ENCODE results near the gene ELP5.
"Not testable (repeated sequence)": the region's sequence is repeated elsewhere in the genome, so short reads cannot be mapped to it uniquely, and the experiment has no call there.

ELP5 gene

DNA sequence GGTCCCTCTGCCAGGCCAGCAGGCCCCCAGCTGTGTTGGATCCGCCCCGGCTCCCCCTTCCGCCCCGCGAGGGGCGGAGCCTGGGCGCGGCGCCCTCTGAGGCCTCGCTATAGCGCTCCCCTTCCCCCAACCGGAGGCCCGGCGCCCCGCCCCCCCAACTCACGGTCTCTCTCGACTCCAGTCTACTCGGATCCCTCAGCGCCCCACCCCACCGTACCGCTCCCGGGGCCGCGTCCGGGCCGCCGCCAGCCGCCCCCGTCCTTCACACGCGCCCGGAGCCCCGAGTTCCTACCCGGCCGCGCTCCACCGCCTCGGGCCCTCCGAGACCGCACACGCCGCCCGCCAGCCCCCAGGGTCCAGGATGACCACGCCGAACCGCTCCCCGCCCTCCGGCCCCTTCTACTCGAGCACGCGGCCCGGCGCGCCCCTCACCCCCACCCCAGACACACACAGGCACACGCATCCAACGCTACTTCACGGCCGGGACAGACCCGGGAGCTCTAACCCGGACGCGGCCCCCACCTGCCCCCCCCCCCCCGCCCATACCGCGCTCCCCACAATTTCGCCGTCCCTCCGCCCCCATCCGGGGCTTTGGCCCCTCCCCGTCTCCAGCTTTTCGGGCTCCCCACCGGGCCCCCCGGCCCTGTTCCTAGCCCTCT is 14.1 kb upstream of the ELP5 start:
- DNase-seq, result no peak

DNA sequence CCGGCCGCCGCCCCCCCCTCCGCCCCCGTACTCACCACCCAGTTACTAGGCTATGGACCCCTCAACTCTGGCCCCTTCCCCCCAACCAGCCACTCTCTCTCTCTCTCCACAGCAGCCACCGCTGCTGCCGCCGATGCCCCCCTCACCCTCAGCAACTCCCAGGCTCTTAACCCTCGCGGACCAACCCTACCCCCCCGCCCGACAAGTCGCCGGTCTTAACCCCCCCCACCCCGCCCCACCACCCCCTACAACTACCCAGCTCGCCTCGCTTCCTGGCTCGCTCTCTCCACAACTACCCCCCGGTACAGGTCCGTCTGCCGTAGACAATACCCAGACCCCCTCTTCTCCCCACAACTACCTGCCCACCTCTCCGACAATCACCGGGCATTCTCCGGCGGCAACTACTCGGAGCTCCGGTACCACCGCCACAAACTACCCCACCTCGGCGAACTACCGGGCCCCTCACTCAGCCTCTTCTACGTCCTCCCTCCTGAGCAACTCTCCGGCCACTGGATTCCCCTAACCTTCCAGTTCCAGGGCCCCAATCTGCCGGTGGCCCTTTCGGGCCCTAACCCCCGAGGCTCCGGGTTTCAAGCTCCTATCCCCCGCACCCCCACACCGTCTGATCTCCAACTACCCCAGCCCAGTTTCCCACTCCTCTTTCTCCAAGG is 13.5 kb upstream of the ELP5 start:
- DNase-seq, result no peak

DNA sequence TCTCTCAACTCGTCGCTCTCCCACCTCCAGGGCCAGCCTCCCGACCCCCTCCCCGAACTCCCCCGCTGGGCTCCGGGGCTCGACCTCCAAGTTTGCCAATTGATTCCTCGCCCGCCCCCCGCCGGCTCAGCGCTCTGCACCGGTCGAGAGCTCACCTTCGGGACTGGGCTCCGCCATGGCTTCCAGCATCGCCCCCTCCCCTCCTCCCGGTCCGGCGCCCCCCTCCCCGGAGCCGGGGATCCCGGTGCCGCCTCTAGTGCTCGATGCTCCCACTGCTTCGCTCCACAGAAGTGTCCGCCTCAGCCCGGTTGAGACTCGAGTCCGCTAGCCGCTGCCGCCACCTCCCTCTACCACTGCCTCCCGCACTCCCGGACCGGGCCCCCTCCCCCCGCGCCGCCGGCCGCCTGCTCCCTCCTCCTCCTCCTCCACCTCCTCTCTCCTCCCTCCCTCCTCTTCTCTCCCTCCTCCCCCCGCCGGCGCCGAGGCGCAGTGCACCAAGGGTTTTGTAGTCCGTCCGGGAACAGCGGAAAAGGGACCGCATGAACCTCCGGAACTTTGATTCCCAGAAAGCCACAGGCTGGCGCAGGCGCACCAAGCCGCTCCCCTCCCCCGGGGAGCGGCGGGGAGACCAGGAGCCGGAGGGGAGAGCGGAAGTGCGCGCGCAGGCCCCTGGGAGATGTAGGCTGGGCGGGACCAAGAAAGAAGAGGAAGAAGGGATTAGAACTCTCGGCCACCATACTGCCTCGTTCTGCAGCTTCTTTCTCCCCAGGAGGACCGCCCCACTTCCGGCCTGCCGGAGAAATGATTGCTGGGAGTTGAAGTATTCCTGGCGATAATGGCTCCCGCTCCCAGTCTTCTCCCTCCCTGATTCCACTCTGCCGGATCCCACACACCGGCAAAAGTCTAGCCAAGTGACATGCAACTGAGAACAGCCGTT is 12.7 kb upstream of the ELP5 start, which contains the start of gene PHF23:
Gene PHF23, minus strand, starts transcription at position 367 of the 937 bp plus-strand sequence. Its CDS starts 178 bp downstream, at position 189.
- peak; percentile 89 for DNase-seq

DNA sequence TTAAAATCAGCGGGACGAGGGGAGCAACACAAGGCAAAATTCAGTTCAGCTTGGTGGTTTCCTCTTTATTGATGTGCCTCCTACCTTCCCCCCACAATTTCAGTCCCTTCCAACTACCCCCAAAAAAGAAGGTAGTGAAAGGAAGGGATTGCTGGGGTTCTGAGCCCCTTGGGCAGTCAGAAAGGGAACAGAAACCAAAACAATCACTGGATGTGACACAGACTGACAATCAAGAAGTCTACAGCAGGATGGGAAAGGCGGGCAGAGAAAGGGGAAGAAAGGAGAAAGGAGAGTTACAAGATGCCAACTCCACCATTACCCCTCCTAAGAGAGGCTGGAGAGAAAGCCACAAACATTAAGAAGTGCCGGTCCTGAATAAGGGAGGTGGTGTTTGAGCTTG is 11.6 kb upstream of the ELP5 start:
- DNase-seq, result no peak

DNA sequence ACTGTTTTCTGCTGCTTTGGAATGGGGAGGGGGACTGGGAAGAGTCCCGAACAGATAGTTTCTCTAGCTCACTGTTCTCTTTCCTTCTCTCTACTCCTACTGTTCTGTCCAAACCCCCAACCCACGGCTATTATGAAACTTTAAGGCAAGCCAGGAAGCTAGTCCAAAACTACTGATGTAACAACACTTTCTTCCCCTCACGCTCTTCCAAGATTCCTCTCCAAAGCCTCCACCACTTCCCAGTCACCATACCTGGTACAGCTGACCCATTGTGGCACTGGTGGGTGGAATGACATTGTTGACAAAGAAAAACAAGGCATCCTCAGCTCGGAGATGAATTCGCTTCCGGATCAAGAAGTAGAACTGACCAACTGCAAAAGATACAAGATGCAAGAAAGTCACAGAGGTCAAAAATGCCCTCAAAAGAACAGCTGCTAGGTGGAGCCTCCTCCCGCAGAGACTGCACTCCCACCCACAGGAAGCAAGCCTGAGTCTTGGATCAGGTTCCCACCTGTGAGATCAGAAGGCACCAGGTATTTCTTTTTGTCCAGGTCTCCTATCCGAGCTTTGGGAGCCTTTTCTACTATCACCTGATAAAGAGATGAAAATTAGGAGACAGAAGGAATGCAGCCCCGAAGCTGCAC is 10.8 kb upstream of the ELP5 start:
- DNase-seq, result no peak

DNA sequence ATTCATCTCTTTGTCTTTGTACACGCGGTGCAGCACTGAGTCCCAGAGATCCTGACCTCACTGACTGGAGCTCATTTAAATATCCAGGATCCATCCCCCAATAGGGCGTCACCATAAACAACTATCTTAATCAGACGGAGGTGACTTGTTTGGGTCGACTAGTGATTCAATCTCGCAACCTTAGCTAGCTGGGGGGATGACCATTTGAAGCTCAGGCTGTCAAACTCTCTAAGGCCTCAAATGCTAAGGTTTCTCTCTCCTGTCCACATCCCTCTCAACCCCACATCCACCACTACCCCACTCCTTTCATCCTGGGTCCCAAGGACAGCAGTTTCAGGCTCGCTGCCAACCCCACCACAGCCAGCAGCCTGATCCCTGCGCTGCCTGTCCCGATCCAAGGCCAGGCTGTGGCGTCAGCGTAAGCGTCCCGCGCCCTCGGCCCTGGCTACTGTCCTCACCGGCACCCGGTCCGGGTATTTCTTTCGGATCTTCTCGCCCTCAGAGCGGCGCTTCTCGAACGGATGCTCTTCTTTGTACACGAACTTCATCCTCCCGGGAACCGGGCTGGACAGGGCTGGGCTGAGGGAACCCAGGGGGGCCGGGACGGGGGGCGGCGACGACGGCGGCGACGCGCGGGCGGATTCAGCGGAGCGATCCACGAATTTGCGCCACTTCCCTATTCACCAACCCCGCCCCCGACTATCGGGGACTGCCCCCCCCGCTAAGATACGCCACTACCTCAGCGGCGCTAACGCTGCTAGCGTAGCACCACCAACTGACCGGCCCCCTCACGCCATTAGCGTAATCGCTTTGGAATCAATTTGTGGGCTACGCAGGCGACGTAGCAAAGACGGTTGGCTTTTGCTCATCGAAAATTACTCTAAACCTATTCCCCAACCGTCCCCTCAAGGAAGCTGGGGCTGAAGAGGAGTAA is 10.0 kb upstream of the ELP5 start, which contains the start of gene GABARAP:
Gene GABARAP, minus strand, starts transcription at position 667 of the 934 bp plus-strand sequence. Its CDS starts 119 bp downstream, at position 548.
- peak; percentile 42 for DNase-seq

DNA sequence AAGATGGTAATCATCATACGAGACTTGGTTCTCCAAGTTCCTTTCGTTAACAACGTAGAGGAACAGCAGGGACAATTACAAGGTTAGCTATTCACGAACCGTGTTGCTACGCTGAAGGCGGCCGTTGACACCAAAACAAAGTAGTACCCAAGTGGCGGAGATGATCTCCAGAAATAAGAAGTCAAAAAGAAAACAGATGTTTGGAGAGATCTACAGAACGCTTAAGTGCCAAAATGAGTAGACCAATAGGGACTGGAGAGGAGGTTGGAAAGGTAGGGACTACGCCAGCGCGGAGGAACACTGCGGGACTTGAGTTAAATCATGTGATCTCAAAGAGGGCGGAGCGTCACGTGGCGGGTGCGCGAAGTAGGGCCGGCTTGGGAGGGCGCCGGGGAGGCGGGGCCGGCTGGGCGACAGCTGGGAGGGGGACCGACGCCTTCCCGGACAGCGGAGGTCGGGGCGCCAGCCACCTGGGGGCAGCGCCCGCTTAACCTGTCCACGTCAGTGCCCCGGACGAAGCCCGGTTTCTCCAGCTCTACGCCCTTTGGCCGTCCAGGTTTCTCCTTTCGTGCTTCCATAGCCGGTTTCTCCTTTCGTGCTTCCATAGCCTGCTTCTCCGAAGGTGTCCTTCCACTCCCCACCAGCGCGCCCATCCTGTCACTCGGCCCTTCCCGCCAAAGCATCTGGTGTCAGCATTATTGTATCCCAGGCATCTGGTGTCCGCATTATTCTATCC is 9.1 kb upstream of the ELP5 start:
- DNase-seq, result peak; percentile 57

DNA sequence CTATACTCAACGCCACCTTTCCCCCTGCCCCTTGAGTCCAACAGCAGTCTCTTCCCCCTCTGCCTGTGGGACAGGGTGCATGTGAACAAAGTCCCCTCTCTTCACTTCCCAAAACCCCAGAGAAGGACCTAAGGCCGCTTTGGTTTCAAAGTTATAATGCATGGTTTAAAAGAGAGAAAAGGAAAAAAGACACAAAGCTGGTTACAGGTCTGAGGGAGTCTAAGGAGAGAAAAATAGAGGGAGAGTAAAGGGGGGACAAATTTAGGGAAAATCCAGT is 8.6 kb upstream of the ELP5 start:
- DNase-seq, result no peak

DNA sequence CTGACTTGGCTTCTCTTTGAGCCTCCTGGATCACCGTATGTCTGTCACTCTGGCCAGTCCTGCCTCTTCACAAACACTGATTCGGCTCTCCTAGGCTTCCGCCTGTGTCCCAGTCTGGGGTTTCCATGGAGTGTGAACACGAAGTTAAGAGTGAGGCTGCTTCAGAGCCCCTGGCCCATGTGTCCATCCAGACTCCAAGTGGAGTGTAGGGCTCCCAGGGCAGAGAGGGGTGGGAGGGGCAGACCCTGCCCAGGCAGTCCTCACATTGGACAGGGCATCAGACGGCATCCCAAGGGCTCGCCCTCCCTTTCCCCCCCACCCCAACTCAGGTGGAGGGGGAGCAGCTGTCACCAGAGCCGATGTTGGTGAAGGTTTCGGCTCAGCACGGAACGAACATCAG is 8.2 kb upstream of the ELP5 start:
- not testable (repeated sequence) for DNase-seq

DNA sequence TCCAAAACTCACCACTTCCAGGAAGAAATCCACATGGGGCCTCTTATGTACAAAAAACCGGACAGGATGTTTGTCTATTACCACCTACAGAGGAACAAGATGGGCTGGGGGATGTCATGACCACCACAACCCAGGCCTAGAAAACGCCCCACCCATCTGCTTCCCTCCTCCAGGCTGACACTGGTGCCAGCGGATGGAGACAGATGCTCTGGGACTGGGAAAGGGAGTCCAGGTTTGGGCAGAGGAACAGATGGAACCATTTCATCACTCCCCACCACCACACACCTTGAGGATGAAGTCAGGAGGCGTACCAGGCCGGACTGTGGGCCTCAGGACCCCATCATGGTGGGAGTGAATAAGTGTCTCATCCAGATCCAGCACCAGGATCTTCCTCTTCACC is 5.2 kb upstream of the ELP5 start:
- no peak for DNase-seq

DNA sequence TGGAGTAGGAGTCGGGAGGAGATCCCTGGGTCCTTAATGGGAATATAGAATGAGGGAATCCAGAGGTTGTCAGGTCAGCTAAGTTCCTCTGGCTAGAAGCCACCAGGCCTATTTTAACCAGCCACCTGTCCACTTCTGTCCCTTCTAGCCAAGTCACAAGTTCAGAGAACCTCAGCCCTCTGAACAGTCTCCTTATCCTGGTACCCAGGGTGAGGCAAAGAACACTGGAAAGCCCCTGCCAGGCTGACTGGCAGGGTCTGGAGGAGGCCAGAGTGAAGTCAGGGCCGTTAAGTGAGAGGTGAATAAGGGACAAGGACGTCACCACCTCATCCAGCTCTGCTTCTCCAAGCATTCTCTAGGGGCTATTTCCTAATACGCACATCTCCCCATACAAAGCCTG is 3.2 kb upstream of the ELP5 start:
- DNase-seq, result no peak

DNA sequence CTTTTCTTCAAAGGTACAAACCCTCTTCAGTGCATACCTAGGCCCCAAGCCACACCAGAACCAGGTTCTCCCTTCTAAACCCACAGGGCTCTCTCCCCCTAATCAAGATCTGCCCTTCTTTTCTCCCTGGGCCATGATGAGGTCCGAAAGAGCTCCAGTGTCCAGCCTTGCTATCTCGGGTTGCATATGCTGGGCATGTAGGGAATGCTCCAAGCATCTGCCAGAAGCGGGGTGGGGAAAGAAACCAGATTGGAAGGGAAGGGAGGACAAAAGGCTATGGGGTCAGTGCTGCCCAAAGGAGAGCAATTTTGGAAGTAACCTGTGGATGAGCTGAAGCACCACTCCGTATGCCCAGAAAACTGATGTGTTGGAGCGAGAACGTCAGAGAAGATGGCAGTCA is 2.8 kb upstream of the ELP5 start:
- no peak for DNase-seq

DNA sequence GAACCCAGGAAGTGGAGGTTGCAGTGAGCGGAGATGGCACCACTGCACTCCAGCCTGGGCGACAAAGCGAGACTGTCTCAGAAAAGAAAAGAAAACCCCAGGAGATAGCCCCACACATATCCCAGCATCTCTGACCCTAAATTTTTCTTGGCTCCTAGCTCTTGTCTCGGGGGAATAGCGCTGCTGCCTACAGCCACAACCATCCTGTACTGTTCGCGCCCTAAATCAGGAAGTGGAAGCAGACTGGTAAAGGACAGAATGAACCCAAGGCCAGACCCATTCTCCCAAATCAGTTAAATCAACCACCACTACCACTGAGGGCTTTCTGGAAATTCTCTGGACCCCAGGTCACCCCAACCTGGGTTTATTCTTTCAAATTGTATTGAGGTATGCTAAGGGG is 2.2 kb upstream of the ELP5 start:
- peak; percentile 12 for DNase-seq

DNA sequence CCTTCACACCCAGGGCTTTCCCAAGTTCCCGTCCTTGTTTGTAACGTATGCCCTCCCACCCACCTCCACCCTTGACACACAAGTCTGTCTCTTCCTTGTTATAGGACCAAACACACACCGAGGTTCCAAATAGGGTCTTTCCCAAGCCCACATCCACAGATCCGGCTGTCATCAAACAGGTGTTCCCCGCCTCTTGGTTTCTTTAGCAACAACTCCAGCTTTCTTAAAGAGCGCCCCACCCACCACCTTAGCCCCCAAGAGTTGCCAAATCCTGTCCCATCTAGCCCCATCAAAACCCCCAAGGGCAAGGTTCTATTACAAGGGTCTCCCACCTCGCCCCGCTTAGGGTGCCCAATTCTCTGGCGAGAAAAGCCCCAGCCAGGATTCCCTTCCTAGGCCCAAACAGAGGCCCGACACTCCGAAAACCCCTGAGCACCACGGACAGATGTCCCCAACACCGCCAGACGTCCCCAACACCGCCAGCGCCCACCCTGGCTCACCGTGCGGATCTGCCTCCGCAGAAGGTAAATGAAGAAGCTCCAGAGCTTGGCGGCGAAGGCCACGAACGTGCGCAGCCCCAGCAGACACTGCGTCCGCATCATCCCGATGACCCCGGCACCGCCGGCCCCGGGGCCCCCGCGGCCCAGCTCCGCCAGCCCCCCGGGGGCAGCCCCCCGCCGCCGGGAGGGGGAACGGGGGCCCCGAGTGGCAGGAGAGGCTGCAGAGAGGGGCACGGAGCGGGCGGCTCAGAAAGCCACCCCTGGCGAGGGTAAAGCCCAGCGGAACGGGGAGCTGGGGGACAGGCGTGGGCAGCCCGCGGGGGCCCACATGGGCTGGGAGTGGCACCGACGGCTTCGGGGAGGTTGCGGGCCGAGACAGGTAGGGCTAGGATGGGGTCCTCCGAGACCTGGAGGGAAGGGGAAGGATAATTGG is 1.1 kb upstream of the ELP5 start:
- DNase-seq, result no peak

DNA sequence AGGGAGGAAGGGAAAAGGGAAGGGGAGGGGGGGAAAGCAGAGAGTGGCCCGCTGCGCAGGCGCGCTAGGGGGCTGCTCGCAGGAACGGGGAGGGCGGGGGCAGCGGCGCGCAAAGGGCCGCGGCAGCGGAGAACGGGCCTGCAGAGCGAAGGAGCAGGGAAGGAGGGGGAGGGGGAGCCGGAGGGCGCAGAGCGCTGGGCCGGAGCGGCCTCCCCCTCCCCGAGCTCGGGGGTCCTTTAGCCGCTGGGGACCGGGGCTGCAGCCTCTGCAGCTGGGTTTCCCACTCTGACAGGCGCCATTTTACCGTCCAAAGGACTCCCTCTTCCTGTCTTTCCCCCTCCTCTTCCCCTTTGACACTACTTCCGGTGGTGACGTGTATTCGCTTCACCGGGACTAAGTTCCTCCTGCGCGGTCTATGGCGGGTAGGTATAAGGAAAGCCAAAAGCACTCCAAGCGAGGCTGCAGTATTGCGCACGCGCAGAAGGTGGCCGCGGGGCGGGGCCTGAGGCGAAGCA is 297 bp upstream of the ELP5 start, which contains the start of gene CTDNEP1:
Gene CTDNEP1, minus strand, starts transcription at position 74 of the 515 bp plus-strand sequence. CDS start 438 bp downstream, outside the sequence.
- peak; percentile 88 for DNase-seq

DNA sequence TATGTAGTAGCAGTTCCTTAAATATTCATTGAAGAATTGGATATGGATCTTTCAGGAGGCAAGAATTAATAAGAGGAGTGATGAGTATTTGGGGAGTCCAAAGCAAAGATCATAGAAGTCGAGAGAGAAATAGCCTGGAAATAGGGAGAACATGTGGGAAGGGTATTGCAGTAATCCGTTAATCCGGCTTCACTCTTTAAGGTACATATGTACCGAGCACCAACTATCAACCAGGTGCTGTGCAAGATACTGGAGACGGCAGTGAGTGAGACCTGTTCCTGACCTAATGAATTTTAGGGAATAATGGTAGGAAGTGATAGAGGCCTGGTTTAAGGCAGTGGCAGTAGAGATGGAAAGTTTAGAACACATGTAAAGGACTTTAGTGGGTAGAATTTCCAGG is 1.1 kb downstream of the ELP5 start:
- DNase-seq, result no peak

DNA sequence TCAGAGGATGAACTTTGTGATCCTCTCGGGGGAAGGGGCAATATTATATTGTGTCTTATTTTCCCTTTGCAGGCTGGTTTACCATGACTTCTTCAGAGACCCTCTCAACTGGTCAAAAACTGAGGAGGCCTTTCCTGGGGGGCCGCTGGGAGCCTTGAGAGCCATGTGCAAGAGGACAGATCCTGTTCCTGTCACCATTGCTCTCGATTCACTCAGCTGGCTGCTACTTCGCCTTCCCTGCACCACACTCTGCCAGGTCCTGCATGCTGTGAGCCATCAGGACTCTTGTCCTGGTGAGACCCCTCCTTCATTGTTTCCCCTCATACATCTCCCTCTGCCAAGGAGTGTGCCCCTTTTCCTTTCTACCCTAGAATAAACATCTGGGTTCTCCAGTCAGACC is 2.5 kb downstream of the ELP5 start:
- DNase-seq, result no peak

DNA sequence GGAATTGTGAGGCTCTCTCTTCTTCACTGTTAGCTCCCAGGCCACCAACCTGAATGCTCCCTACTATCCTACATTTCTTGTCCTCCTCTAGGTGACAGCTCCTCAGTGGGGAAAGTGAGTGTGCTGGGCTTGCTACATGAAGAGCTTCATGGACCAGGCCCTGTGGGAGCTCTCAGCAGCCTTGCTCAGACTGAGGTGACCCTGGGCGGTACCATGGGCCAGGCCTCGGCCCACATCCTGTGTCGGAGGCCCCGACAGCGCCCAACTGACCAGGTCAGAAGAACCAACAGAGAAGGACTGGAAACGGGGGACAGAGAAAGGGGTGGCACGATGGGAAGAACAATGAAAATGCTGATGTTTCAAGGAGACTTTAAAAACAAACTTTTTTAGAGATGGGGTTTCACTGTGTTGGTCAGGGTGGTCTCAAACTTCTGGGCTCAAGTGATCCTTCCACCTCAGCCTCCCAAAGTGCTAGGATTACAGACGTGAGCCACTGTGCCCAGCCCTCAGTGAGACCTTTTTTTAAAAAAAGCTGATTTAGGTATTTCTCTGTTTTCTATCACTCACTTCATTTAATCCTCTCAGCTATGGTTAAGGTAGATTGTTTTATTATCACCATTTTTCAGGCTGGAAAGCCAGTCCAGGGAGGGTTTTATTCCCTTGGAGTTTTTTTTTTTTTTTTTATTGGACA is 4.9 kb downstream of the ELP5 start:
- DNase-seq, result no peak

Data from GF-D8 (cell line).